GM12878 (cell line): ENCODE results near the gene PDCD1LG2. TPM values are rescaled to one million over a fixed set of nuclear protein-coding genes. Genes with fewer than 3 reads are reported as not detected.

Experiments used
- ATAC-seq: fragments of 200-7000 bp; cut with Tn5 transposase; 3 replicates; pipeline ENCODE4 v1.9.1; 2020; ENCODE audit warnings: mild to moderate bottlenecking, moderate library complexity
- Bru-seq: library from RNA; stranded (reverse); fragments of 400-500 nt; gene quantifications from one replicate; lab custom pipeline; 2021; lab: Mats Ljungman, UMichigan
- BruChase-seq, 2 experiments: library from RNA; stranded (reverse); fragments of 400-500 nt; gene quantifications; one replicate each; lab custom pipeline; 2021; lab: Mats Ljungman, UMichigan
- BruUV-seq: library from RNA; stranded (reverse); fragments of 400-500 nt; replicated peaks from 2 replicates; lab custom pipeline; 2021; lab: Mats Ljungman, UMichigan
- CTCF ChIA-PET: fragments of 300-600 bp; sonication (Branson Sonifier 250); formaldehyde crosslinking; extraction: SDS; loops from one replicate; lab custom pipeline; 2021; ENCODE audit warnings: inconsistent platforms; lab: Yijun Ruan, JAX
- POLR2A ChIA-PET: fragments of 350-600 bp; formaldehyde crosslinking; extraction: SDS; loops from one replicate; lab custom pipeline; 2021; ENCODE audit warnings: inconsistent platforms; lab: Charles Lee
- RAD21 ChIA-PET: fragments of 300-600 bp; sonication (Branson Sonifier 250); formaldehyde crosslinking; loops from one replicate; lab custom pipeline; 2023; ENCODE audit warnings: antibody characterized with exemption; ENCODE audit not compliant: unreplicated experiment; lab: Charles Lee
- SMC1A ChIA-PET: fragments of 300-600 bp; sonication (Branson Sonifier 250); formaldehyde crosslinking; loops from one replicate; lab custom pipeline; 2023; ENCODE audit not compliant: unreplicated experiment, uncharacterized antibody; lab: Charles Lee
- DNase-seq: peaks from one replicate; pipeline ENCODE4 v3.0.0-alpha.2; 2011; ENCODE audit warnings: low read depth, low spot score
- FAIRE-seq: peaks from 3 replicates; lab custom pipeline; 2011; peaks lifted over from hg19 to GRCh38; lab: Jason Lieb, UNC
- H2AFZ ChIP-seq: 2 replicates; pipeline ENCODE4 v1.6.0; 2011; ENCODE audit warnings: low read depth, low read length, control low read depth; ENCODE audit not compliant: control insufficient read depth
- H3K27ac ChIP-seq: 2 replicates; pipeline ENCODE4 v1.5.1; 2011; ENCODE audit warnings: control low read depth; ENCODE audit not compliant: control insufficient read depth, insufficient read depth
- H3K27me3 ChIP-seq, 2 experiments: replicated peaks in 1 of 2; 2 replicates each; pipeline versions ENCODE4 v1.6.0 to v1.6.1; 2011; ENCODE audit warnings: low read length in 1 of 2; ENCODE audit not compliant: control insufficient read depth in 2 of 2, insufficient read depth in 2 of 2
- H3K36me3 ChIP-seq, 2 experiments: 2 replicates each; pipeline ENCODE4 v1.5.1; 2011; ENCODE audit warnings: low read length in 1 of 2; ENCODE audit not compliant: control insufficient read depth in 2 of 2, insufficient read depth in 2 of 2
- H3K4me1 ChIP-seq: 2 replicates; pipeline ENCODE4 v1.6.1; 2011; ENCODE audit warnings: mild to moderate bottlenecking, low read length, moderate library complexity, mixed read lengths; ENCODE audit not compliant: control insufficient read depth, insufficient read depth
- H3K4me2 ChIP-seq: 2 replicates; pipeline ENCODE4 v1.6.0; 2011; ENCODE audit warnings: control low read depth; ENCODE audit not compliant: control insufficient read depth, insufficient read depth
- H3K4me3 ChIP-seq: fragments of 200-600 bp; sonication (generic); 2 replicates; pipeline ENCODE4 v1.5.1; 2016
- H3K79me2 ChIP-seq: 2 replicates; pipeline ENCODE4 v1.6.0; 2011; ENCODE audit warnings: low read length; ENCODE audit not compliant: control insufficient read depth, insufficient read depth
- H3K9ac ChIP-seq: 2 replicates; pipeline ENCODE4 v1.8.0; 2011; ENCODE audit warnings: low read length, control low read depth, mixed read lengths; ENCODE audit not compliant: control insufficient read depth, insufficient read depth
- H3K9me3 ChIP-seq: replicated peaks from 3 replicates; pipeline ENCODE4 v1.5.1; 2011; ENCODE audit warnings: mild to moderate bottlenecking, low read length; ENCODE audit not compliant: control insufficient read depth, insufficient read depth
- H4K20me1 ChIP-seq: 2 replicates; pipeline ENCODE4 v1.6.0; 2011; ENCODE audit not compliant: control insufficient read depth, insufficient read depth
- BMI1 ChIP-seq: fragments of 450-650 bp; IDR thresholded peaks from 2 replicates; pipeline ENCODE4 v1.6.1; 2016; ENCODE audit warnings: mild to moderate bottlenecking, moderate library complexity, borderline replicate concordance
- CEBPB ChIP-seq, 2 experiments: fragments of 150-350 bp in 1 of 2; IDR thresholded peaks; 2 replicates each; pipeline ENCODE4 v1.6.1; 2012 to 2014; ENCODE audit warnings: low read depth in 2 of 2, low read length in 2 of 2, borderline replicate concordance in 1 of 2, inconsistent platforms in 1 of 2
- DPF2 ChIP-seq: fragments of 450-650 bp; IDR thresholded peaks from 2 replicates; pipeline ENCODE4 v1.6.1; 2017; ENCODE audit warnings: mild to moderate bottlenecking
- ETV6 ChIP-seq, 2 experiments: fragments of 450-650 bp in 1 of 2; IDR thresholded peaks in 1 of 2; conservative IDR thresholded peaks in 1 of 2; 2 replicates each; pipeline ENCODE4 v1.6.1; 2014; ENCODE audit warnings: antibody characterized with exemption in 1 of 2, borderline replicate concordance in 1 of 2, low read depth in 1 of 2, mild to moderate bottlenecking in 1 of 2, moderate library complexity in 1 of 2
- GABPA ChIP-seq: IDR thresholded peaks from 2 replicates; pipeline ENCODE4 v1.6.1; 2014; ENCODE audit warnings: antibody characterized with exemption, low read depth, mild to moderate bottlenecking, inconsistent platforms
- KDM1A ChIP-seq: fragments of 200-600 bp; sonication (generic); IDR thresholded peaks from 2 replicates; pipeline ENCODE4 v1.6.1; 2016; ENCODE audit warnings: borderline replicate concordance
- MEF2B ChIP-seq: fragments of 450-650 bp; IDR thresholded peaks from 2 replicates; pipeline ENCODE4 v1.6.1; 2018; ENCODE audit warnings: mild to moderate bottlenecking, moderate library complexity; ENCODE audit not compliant: partially characterized antibody, poor library complexity, severe bottlenecking
- NR2C2 ChIP-seq: IDR thresholded peaks from 2 replicates; pipeline ENCODE4 v1.6.1; 2011; ENCODE audit warnings: borderline replicate concordance, low read depth; ENCODE audit not compliant: control insufficient read depth, insufficient read length
- RUNX3 ChIP-seq: IDR thresholded peaks from 2 replicates; pipeline ENCODE4 v1.6.1; 2012; ENCODE audit warnings: low read length, inconsistent platforms
- SMC3 ChIP-seq: IDR thresholded peaks from 2 replicates; pipeline ENCODE4 v1.6.1; 2011; ENCODE audit warnings: low read length, improper control_type of control experiment, borderline replicate concordance
- SPI1 ChIP-seq: IDR thresholded peaks from 2 replicates; pipeline ENCODE4 v1.6.1; 2011; ENCODE audit warnings: low read depth, mild to moderate bottlenecking, low read length, moderate library complexity, borderline replicate concordance; ENCODE audit not compliant: insufficient read depth
- SREBF1 ChIP-seq: IDR thresholded peaks from 2 replicates; pipeline ENCODE4 v1.6.1; 2012; ENCODE audit warnings: mild to moderate bottlenecking, low read length
- SREBF2 ChIP-seq: IDR thresholded peaks from 2 replicates; pipeline ENCODE4 v1.6.1; 2012; ENCODE audit warnings: mild to moderate bottlenecking, low read length
- SUPT20H ChIP-seq: IDR thresholded peaks from 2 replicates; pipeline ENCODE4 v1.6.1; 2011; ENCODE audit warnings: low read depth, mild to moderate bottlenecking, low read length, moderate library complexity, borderline replicate concordance; ENCODE audit not compliant: control insufficient read depth
- TAF1 ChIP-seq: IDR thresholded peaks from 2 replicates; pipeline ENCODE4 v1.6.1; 2011; ENCODE audit warnings: mild to moderate bottlenecking, low read depth, low read length, borderline replicate concordance
- TCF12 ChIP-seq: IDR thresholded peaks from 2 replicates; pipeline ENCODE4 v1.6.1; 2011; ENCODE audit warnings: low read depth, mild to moderate bottlenecking, low read length
- ZBTB33 ChIP-seq: fragments of 450-650 bp; IDR thresholded peaks from 2 replicates; pipeline ENCODE4 v1.6.1; 2017; ENCODE audit warnings: mild to moderate bottlenecking
- WGBS: methylation state at CpG from one replicate; pipeline ENCODE4 v1.1.6; 2016; ENCODE audit warnings: low lambda C conversion rate; ENCODE audit not compliant: insufficient replicate concordance, insufficient coverage; ENCODE audit errors: missing lambda C conversion rate; 5-methylcytosine and 5-hydroxymethylcytosine counted together
- in situ Hi-C: fragments of 300-500 bp; cut with MboI; formaldehyde crosslinking; loops from 9 replicates; pipeline ENCODE4 v1.14.3; 2018; ENCODE audit warnings: mixed read lengths
- intact Hi-C: fragments of 100-400 bp; cut with micrococcal nuclease; formaldehyde crosslinking; loops from one replicate; pipeline ENCODE4 v1.14.2; 2022; ENCODE audit not compliant: unreplicated experiment
- long read RNA-seq, 2 experiments: library from polyadenylated mRNA; unstranded; transcript quantifications; one replicate each; pipeline ENCODE4 v2.0.0, GENCODE V29; 2019 to 2020
- polyA minus RNA-seq, 3 experiments: library from RNA; depleted of rRNA, polyadenylated mRNA; stranded (reverse); fragments of >200 nt; gene quantifications; 2 replicates each; pipeline ENCODE4 v1.2.3, GENCODE V29; 2011
- polyA plus RNA-seq, 11 experiments: library from polyadenylated mRNA; depleted of rRNA in 4 of 11; unstranded in 6 of 11; stranded (reverse) in 5 of 11; fragments of >200 nt; fragmentation: Nextera tagmentation in 4 of 11; fragmentation: Illumina TruSeq in 1 of 11; extraction: Ambion mirVana in 4 of 11; extraction: Trizol in 1 of 11; gene quantifications; 1 replicate in 1 of 11; 2 replicates in 10 of 11; pipeline versions ENCODE4 v1.2.1 to v1.2.3, GENCODE V29; 2011 to 2016; ENCODE audit warnings: inconsistent platforms in 2 of 11, missing spikeins in 2 of 11, low read depth in 1 of 11
- total RNA-seq, 4 experiments: library from RNA; depleted of rRNA in 3 of 4; stranded (reverse); fragments of >200 nt in 3 of 4; fragmentation: Illumina TruSeq in 1 of 4; extraction: Trizol in 1 of 4; gene quantifications; 2 replicates each; pipeline versions ENCODE4 v1.2.1 to v1.2.3, GENCODE V29; 2013 to 2021

Gene PDCD1LG2
- 37.4 and 39.7 TPM in 2 replicates for total RNA-seq (2013; cell fraction: nucleolus; rRNA removed)
- total RNA-seq (2014; rRNA removed) (3.4 and 4.0 TPM in 2 replicates), total RNA-seq (2014; rRNA removed; fragmentation: Illumina TruSeq; extraction: Trizol) (3.2 and 3.9 TPM in 2 replicates), total RNA-seq (2021) (1.9 and 2.4 TPM in 2 replicates), polyA plus RNA-seq (2011; rRNA removed) (37.3 and 46.0 TPM in 2 replicates), polyA plus RNA-seq (2014; fragmentation: Illumina TruSeq; extraction: Trizol) (2.9 and 3.3 TPM in 2 replicates), polyA plus RNA-seq (2014; fragmentation: Nextera tagmentation; extraction: Ambion mirVana) (1 to 10 TPM; 1.5 to 2.5 TPM), polyA plus RNA-seq (2014; rRNA removed) (1.8 and 2.0 TPM in 2 replicates), polyA plus RNA-seq (2016; fragmentation: Nextera tagmentation; extraction: Ambion mirVana) (1 to 10 TPM; 3.0 to 4.1 TPM), polyA minus RNA-seq (2011; rRNA and poly(A)+ RNA removed) (51.9 and 57.8 TPM in 2 replicates), Bru-seq, nascent RNA (percentile 92 among the genes with signal in this experiment), BruChase-seq, experiment 1, labeled RNA remaining after a 6-hour chase (percentile 66 among the genes with signal in this experiment), BruChase-seq, experiment 2, labeled RNA remaining after a 2-hour chase (percentile 72 among the genes with signal in this experiment)
- polyA plus RNA-seq (2011; ENCODE audit: low read depth) = 1.5 TPM
- 19.5 and 25.9 TPM in 2 replicates for polyA plus RNA-seq (2011; cell fraction: cytosol; rRNA removed)
- polyA plus RNA-seq (2011; cell fraction: nucleus; rRNA removed) = 22.2 and 35.4 TPM in 2 replicates
- 1.3 and 3.0 TPM in 2 replicates for polyA plus RNA-seq (2012)
- 16.7 and 17.6 TPM in 2 replicates for polyA minus RNA-seq (2011; cell fraction: cytosol; rRNA and poly(A)+ RNA removed)
- polyA minus RNA-seq (2011; cell fraction: nucleus; rRNA and poly(A)+ RNA removed) = 29.9 and 30.0 TPM in 2 replicates
- long read RNA-seq, experiment 1, partial matches to known transcripts = 0 of 17 reads
- long read RNA-seq, experiment 1, other reads (novel, unspliced or antisense) = 15 of 17 reads
- long read RNA-seq, experiment 2, transcript PDCD1LG2-201 (7 exons, 2,365 nt) = major isoform, 13 of 166 reads
- long read RNA-seq, experiment 2, partial matches to known transcripts = 11 of 166 reads
- long read RNA-seq, experiment 2, other reads (novel, unspliced or antisense) = 142 of 166 reads

- H2AFZ ChIP-seq = peak within 1 kb of the TSS; percentile 30
- ChIA-PET POLR2A (interaction anchor here (0.6 to 6.8 kb wide), 26 partner anchors 9 to 119 kb away, joined by 3 to 68 read pairs (median 6); partner anchors contain the start of genes CD274, PLGRKT and RIC1), RAD21 (interaction anchor here (0.8 to 11.9 kb wide), 29 partner anchors 8 to 122 kb away, joined by 3 to 146 read pairs (median 7); partner anchors contain the start of gene CD274), CTCF (interaction anchor here (0.7 to 6.5 kb wide), 16 partner anchors 8 to 523 kb away, joined by 3 to 32 read pairs (median 4); partner anchors contain the start of gene CD274), SMC1A (interaction anchor here (0.7 to 11.3 kb wide), 33 partner anchors 7 to 118 kb away, joined by 3 to 311 read pairs (median 5); partner anchors contain the start of genes CD274, PLGRKT and RIC1)
- peaks cover 39% of the 10 kb centered on the region for H3K4me1 ChIP-seq
- peak within 1 kb of the TSS; percentile 49 for H3K4me3 ChIP-seq
- H3K4me2 ChIP-seq = peak within 1 kb of the TSS; percentile 75
- in situ Hi-C loops = no loop called here
- no TSS peak for BruUV-seq
- H4K20me1 ChIP-seq = no peaks in the 10 kb centered on the region
- FAIRE-seq (peak; percentile 84), DNase-seq (peak; percentile 76), ATAC-seq (peak; percentile 71)
- H3K27ac ChIP-seq = peak within 1 kb of the TSS; percentile 82
- intact Hi-C loops = loop anchor here (1.0 to 5.0 kb wide), 3 partner anchors 16 to 523 kb away; partner anchors contain the start of gene JAK2
- H3K9me3 ChIP-seq = no peaks in the 10 kb centered on the region
- peaks cover 42% of the 10 kb centered on the region for H3K79me2 ChIP-seq
- H3K36me3 ChIP-seq = no peaks in the 10 kb centered on the region
- WGBS = 2% methylated on average over 4 of the region's 4 CpGs
- no peaks in the 10 kb centered on the region for H3K27me3 ChIP-seq
- peak within 1 kb of the TSS; percentile 54 for H3K9ac ChIP-seq
- no peak for TF ChIP-seq SUPT20H
- TF ChIP-seq CEBPB (IDR thresholded peaks at IDR 0.05; ENCODE audit: borderline replicate concordance in 1 of 2, low read depth in 2 of 2, low read length in 2 of 2) = no peak
- TF ChIP-seq SREBF1 = no peak
- no peak for TF ChIP-seq KDM1A
- peak; percentile 96 for TF ChIP-seq SPI1
- TF ChIP-seq DPF2 = peak; percentile 94
- TF ChIP-seq ZBTB33 = no peak
- TF ChIP-seq GABPA = peak; percentile 30; the same call in 1 of the 2 replicates
- TF ChIP-seq NR2C2 = no peak
- peak; percentile 48; the same call in 1 of the 2 replicates for TF ChIP-seq BMI1
- peak; percentile 82 for TF ChIP-seq RUNX3
- TF ChIP-seq TAF1 = no peak
- TF ChIP-seq SREBF2 = no peak
- TF ChIP-seq SMC3 = no peak
- TF ChIP-seq MEF2B = peak; percentile 46
- TF ChIP-seq TCF12 = 0 out of 2 replicates have a peak, but pooled peaks have one; percentile 39
- TF ChIP-seq ETV6 (conservative IDR thresholded peaks at IDR 0.05 in 1 of 2, IDR thresholded peaks at IDR 0.05 in 1 of 2; ENCODE audit: borderline replicate concordance in 1 of 2, low read depth in 1 of 2) = peak in 1 of 2 experiments; percentile 80; a peak in 1 of 4 replicates
Observed at GRCh38 chr9:5510360-5510931, at the start of gene PDCD1LG2. TSS of gene PDCD1LG2 (plus strand) at chr9:5510531. CDS start at chr9:5522547, 12,016 bp downstream.
